Neural cell (in vitro differentiated cells): ENCODE results near the gene COL4A5. TPM values are rescaled to one million over a fixed set of nuclear protein-coding genes. Genes with fewer than 3 reads are reported as not detected.
A peak's percentile ranks its signal among the peaks of the same experiment; 100 is the strongest.
"Not testable (repeated sequence)": the region's sequence is repeated elsewhere in the genome, so short reads cannot be mapped to it uniquely, and the experiment has no call there.

Source experiments
- H2AFZ ChIP-seq: fragments of 200-600, 300-800 bp; sonication (generic), shearing (Covaris generic); 2 replicates; pipeline ENCODE4 v1.6.0; 2014; ENCODE audit warnings: low read depth, mild to moderate bottlenecking, antibody characterized with exemption, low read length, moderate library complexity
- H3F3A ChIP-seq: fragments of 200-600 bp; shearing (Covaris generic); 2 replicates; pipeline ENCODE4 v1.6.1; 2016; ENCODE audit warnings: mild to moderate bottlenecking, moderate library complexity, mixed read lengths, antibody characterized with exemption, low read length; ENCODE audit not compliant: insufficient read depth, poor library complexity, severe bottlenecking
- H3K27ac ChIP-seq: fragments of 200-600, 300-800 bp; sonication (generic), shearing (Covaris generic); 2 replicates; pipeline ENCODE4 v1.5.1; 2014; ENCODE audit warnings: mild to moderate bottlenecking, low read length, moderate library complexity
- H3K27me3 ChIP-seq: fragments of 300-800, 200-600 bp; sonication (generic), shearing (Covaris generic); 2 replicates; pipeline ENCODE4 v1.6.0; 2014; ENCODE audit warnings: mild to moderate bottlenecking, low read depth, low read length, moderate library complexity; ENCODE audit not compliant: insufficient read depth
- H3K36me3 ChIP-seq: fragments of 300-800, 200-600 bp; sonication (generic), shearing (Covaris generic); 2 replicates; pipeline ENCODE4 v1.5.1; 2014; ENCODE audit warnings: mild to moderate bottlenecking, antibody characterized with exemption, low read length, moderate library complexity; ENCODE audit not compliant: insufficient read depth
- H3K4me2 ChIP-seq: fragments of 300-800, 200-600 bp; sonication (generic), shearing (Covaris generic); 2 replicates; pipeline ENCODE4 v1.6.0; 2014; ENCODE audit warnings: mild to moderate bottlenecking, low read length
- H3K4me3 ChIP-seq: fragments of 300-800, 200-600 bp; sonication (generic), shearing (Covaris generic); 2 replicates; pipeline ENCODE4 v1.5.1; 2014; ENCODE audit warnings: mild to moderate bottlenecking, low read length, moderate library complexity
- H3K79me2 ChIP-seq: fragments of 200-600 bp; shearing (Covaris generic); replicated peaks from 2 replicates; pipeline ENCODE4 v1.6.0; 2014; ENCODE audit warnings: mild to moderate bottlenecking, low read length, moderate library complexity; ENCODE audit not compliant: insufficient read depth
- H3K9ac ChIP-seq: fragments of 300-800, 200-600 bp; sonication (generic), shearing (Covaris generic); 2 replicates; pipeline ENCODE4 v1.6.1; 2016; ENCODE audit warnings: mild to moderate bottlenecking, low read length, mixed read lengths
- H3K9me2 ChIP-seq: fragments of 200-600 bp; shearing (Covaris generic); 2 replicates; pipeline ENCODE4 v1.6.1; 2016; ENCODE audit warnings: mild to moderate bottlenecking, low read length, mixed read lengths; ENCODE audit not compliant: insufficient read depth
- H3K9me3 ChIP-seq: fragments of 200-600, 300-800 bp; sonication (generic), shearing (Covaris generic); 2 replicates; pipeline ENCODE4 v1.6.1; 2016; ENCODE audit warnings: mild to moderate bottlenecking, mixed run types, low read length, moderate library complexity, mixed read lengths
- H4K20me1 ChIP-seq: fragments of 200-600 bp; shearing (Covaris generic); 2 replicates; pipeline ENCODE4 v1.6.1; 2016; ENCODE audit warnings: mild to moderate bottlenecking, mixed run types; ENCODE audit not compliant: insufficient read depth
- EP300 ChIP-seq: fragments of 450-650 bp; conservative IDR thresholded peaks from 2 replicates; pipeline ENCODE4 v1.6.1; 2014; ENCODE audit warnings: antibody characterized with exemption, mild to moderate bottlenecking, moderate library complexity; ENCODE audit not compliant: poor library complexity, severe bottlenecking
- EZH2 ChIP-seq: fragments of 200-600, 300-800 bp; shearing (Covaris generic), sonication (generic); IDR thresholded peaks from 2 replicates; pipeline ENCODE4 v1.6.1; 2014; ENCODE audit warnings: antibody characterized with exemption, low read length, borderline replicate concordance, mild to moderate bottlenecking; ENCODE audit not compliant: insufficient read depth, poor library complexity, severe bottlenecking
- MXI1 ChIP-seq: fragments of 450-650 bp; conservative IDR thresholded peaks from 2 replicates; pipeline ENCODE4 v1.6.1; 2014; ENCODE audit warnings: antibody characterized with exemption, mild to moderate bottlenecking; ENCODE audit not compliant: poor library complexity, severe bottlenecking
- POLR2AphosphoS5 ChIP-seq: IDR thresholded peaks from 2 replicates; pipeline ENCODE4 v1.6.1; 2012
- RAD21 ChIP-seq: fragments of 450-650 bp; conservative IDR thresholded peaks from 2 replicates; pipeline ENCODE4 v1.6.1; 2014; ENCODE audit warnings: antibody characterized with exemption, mild to moderate bottlenecking, moderate library complexity
- SMC3 ChIP-seq: fragments of 450-650 bp; conservative IDR thresholded peaks from 2 replicates; pipeline ENCODE4 v1.6.1; 2014; ENCODE audit warnings: antibody characterized with exemption, mild to moderate bottlenecking, moderate library complexity; ENCODE audit not compliant: poor library complexity
- TAF1 ChIP-seq: IDR thresholded peaks from 2 replicates; pipeline ENCODE4 v1.6.1; 2012; ENCODE audit warnings: low read depth
- polyA minus RNA-seq: library from RNA; depleted of rRNA, polyadenylated mRNA; stranded (reverse); fragments of >200 nt; gene quantifications from 2 replicates; pipeline ENCODE4 v1.2.3, GENCODE V29; 2014
- polyA plus RNA-seq: library from polyadenylated mRNA; depleted of rRNA; stranded (reverse); fragments of >200 nt; gene quantifications from 2 replicates; pipeline ENCODE4 v1.2.3, GENCODE V29; 2014
- TF ChIP-seq, protein P1 (sequence below): IDR thresholded peaks from 2 replicates; pipeline ENCODE4 v1.6.1; 2012; ENCODE audit warnings: borderline replicate concordance
- TF ChIP-seq, protein P2 (sequence below): fragments of 450-650 bp; IDR thresholded peaks from 2 replicates; pipeline ENCODE4 v1.5.1; 2014; ENCODE audit warnings: antibody characterized with exemption, mild to moderate bottlenecking, moderate library complexity; ENCODE audit not compliant: poor library complexity, severe bottlenecking

Gene COL4A5
- polyA plus RNA-seq, result 3.9 and 5.4 TPM in 2 replicates
- 5.1 TPM in 2 replicates for polyA minus RNA-seq

DNA sequence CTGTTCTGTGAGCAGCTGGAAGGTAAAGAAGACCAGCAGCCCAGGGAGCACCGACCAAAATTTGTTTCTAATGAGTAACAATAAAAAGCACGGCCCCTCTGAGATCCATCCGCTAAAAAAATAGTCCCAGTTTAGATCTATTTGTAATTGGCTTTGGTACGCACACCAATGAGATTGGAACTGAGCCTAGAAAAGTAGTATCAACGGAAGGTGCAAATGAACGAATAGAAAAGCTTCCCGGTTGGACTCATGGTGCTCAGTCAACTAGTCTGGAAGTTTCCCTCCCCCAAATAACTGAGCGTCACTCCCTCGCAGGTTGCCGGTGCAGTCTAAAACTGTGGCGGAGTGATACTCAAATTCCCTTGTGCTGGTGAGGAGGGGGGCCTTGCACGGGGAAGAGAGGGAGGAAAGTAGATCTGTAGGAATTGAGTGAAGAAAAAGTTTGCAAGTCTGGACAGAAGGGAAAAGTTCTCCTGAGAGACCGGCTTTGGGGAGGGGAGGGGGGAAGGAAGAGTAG, at the start of gene COL4A5:
COL4A5 (plus strand) TSS at position 413 of the 517 bp plus-strand sequence. CDS start 288 bp downstream, outside the sequence.
- Histone ChIP-seq H3K27me3 (no peaks in the 10 kb centered on the region), H3K79me2 (peaks cover 32% of the 10 kb centered on the region), H2AFZ (no peak within 1 kb of the TSS), H3K4me3 (peak within 1 kb of the TSS; percentile 65), H3K36me3 (no peaks in the 10 kb centered on the region), H3K4me2 (peak within 1 kb of the TSS; percentile 25), H3K9me2 (no peaks in the 10 kb centered on the region), H3K9me3 (no peaks in the 10 kb centered on the region), H3F3A (no peaks in the 10 kb centered on the region), H3K9ac (no peak within 1 kb of the TSS), H3K27ac (no peak within 1 kb of the TSS), H4K20me1 (no peaks in the 10 kb centered on the region)
- TF ChIP-seq TAF1 (no peak), EZH2 (no peak), SMC3 (no peak), EP300 (no peak), POLR2AphosphoS5 (no peak), RAD21 (no peak)
- TF ChIP-seq, protein P1, sequence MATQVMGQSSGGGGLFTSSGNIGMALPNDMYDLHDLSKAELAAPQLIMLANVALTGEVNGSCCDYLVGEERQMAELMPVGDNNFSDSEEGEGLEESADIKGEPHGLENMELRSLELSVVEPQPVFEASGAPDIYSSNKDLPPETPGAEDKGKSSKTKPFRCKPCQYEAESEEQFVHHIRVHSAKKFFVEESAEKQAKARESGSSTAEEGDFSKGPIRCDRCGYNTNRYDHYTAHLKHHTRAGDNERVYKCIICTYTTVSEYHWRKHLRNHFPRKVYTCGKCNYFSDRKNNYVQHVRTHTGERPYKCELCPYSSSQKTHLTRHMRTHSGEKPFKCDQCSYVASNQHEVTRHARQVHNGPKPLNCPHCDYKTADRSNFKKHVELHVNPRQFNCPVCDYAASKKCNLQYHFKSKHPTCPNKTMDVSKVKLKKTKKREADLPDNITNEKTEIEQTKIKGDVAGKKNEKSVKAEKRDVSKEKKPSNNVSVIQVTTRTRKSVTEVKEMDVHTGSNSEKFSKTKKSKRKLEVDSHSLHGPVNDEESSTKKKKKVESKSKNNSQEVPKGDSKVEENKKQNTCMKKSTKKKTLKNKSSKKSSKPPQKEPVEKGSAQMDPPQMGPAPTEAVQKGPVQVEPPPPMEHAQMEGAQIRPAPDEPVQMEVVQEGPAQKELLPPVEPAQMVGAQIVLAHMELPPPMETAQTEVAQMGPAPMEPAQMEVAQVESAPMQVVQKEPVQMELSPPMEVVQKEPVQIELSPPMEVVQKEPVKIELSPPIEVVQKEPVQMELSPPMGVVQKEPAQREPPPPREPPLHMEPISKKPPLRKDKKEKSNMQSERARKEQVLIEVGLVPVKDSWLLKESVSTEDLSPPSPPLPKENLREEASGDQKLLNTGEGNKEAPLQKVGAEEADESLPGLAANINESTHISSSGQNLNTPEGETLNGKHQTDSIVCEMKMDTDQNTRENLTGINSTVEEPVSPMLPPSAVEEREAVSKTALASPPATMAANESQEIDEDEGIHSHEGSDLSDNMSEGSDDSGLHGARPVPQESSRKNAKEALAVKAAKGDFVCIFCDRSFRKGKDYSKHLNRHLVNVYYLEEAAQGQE, result no peak

DNA sequence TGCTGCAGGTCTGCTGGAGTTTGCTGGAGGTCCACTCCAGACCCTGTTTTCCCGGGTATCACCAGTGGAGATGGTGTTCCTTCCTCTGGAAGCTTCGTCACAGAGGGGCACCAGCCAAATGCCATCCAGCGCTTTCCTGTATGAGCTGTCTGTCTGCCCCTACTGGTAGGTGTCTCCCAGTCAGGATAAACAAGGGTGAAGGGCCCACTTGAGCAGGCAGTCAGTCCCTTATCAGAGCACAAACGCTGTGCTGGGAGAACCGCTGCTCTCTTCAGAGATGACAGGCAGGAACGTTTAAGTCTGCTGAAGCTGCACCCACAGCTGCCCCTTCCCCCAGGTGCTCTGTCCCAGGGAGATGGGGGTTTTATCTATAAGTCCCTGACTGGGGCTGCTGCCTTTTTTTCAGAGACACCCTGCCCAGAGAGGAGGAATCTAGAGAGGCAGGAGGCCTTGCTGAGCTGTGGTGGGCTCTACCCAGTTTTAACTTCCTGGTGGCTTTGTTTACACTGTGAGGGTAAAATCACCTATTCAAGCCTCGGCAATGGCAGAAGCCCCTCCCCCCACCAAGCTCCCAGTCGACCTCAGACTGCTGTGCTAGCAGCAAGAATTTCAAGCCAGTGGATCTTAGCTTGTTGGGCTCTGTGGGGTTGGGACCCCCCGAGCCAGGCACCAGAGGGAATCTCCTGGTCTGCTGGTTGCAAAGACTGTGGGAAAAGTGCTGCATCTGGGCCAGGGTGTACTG, 48.5 kb upstream of the COL4A5 start:
- H4K20me1 ChIP-seq, H3K36me3 ChIP-seq, H3K27ac ChIP-seq, H3K9me2 ChIP-seq, H3K27me3 ChIP-seq, H3K4me2 ChIP-seq, H3K9me3 ChIP-seq, H2AFZ ChIP-seq, H3K4me3 ChIP-seq, H3F3A ChIP-seq, H3K79me2 ChIP-seq, H3K9ac ChIP-seq: not testable (repeated sequence)

DNA sequence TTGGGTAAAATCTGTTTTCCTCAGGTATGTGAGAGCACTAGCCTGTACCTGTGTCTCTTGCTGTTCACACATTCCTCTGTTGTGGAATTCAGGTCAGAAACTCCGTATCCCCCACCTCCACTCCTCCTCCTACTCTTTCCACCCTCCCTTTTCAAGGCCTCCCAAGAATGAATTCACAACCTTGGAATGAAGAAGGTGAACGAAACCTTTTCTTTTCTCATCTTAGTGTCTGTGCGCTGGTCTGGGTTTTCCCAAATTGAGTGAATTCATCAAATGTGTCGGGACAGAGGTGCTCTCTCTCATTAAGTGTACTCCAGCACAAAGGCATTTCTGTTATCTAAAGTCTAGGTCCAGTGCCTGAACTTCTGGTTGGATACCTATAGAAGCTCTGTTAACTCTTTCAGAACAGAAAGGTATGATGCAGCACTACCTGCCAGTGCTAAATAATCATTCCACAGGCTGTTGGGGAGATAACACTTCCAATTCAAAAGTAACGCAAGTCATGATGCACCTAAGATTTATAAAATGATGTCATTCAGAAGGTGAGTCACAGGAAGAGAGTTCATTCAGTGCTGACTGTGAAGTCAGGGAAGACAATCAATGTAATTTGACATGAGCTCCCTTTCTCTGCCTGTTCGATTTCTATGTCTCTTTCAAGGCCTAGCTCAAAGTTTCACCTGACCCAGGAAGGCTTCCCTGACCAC, 43.3 kb upstream of the COL4A5 start:
- no peaks in the 10 kb centered on the region for H3K36me3 ChIP-seq
- no peaks in the 10 kb centered on the region for H3F3A ChIP-seq
- no peak overlapping the region for H3K4me2 ChIP-seq
- TF ChIP-seq, protein P1, result no peak
- TF ChIP-seq TAF1 (no peak), RAD21 (no peak), SMC3 (no peak), EZH2 (no peak), MXI1 (no peak), POLR2AphosphoS5 (no peak), EP300 (no peak)
- TF ChIP-seq, protein P2, sequence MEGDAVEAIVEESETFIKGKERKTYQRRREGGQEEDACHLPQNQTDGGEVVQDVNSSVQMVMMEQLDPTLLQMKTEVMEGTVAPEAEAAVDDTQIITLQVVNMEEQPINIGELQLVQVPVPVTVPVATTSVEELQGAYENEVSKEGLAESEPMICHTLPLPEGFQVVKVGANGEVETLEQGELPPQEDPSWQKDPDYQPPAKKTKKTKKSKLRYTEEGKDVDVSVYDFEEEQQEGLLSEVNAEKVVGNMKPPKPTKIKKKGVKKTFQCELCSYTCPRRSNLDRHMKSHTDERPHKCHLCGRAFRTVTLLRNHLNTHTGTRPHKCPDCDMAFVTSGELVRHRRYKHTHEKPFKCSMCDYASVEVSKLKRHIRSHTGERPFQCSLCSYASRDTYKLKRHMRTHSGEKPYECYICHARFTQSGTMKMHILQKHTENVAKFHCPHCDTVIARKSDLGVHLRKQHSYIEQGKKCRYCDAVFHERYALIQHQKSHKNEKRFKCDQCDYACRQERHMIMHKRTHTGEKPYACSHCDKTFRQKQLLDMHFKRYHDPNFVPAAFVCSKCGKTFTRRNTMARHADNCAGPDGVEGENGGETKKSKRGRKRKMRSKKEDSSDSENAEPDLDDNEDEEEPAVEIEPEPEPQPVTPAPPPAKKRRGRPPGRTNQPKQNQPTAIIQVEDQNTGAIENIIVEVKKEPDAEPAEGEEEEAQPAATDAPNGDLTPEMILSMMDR, result no peak
- H3K9me3 ChIP-seq, result no peaks in the 10 kb centered on the region
- no peak overlapping the region for H3K9ac ChIP-seq
- no peak overlapping the region for H3K4me3 ChIP-seq
- no peak overlapping the region for H2AFZ ChIP-seq
- no peaks in the 10 kb centered on the region for H4K20me1 ChIP-seq
- no peaks in the 10 kb centered on the region for H3K27me3 ChIP-seq
- no peaks in the 10 kb centered on the region for H3K79me2 ChIP-seq
- H3K27ac ChIP-seq, result no peak overlapping the region
- no peaks in the 10 kb centered on the region for H3K9me2 ChIP-seq
